ENCODE results near the gene GRM7.

DNA sequence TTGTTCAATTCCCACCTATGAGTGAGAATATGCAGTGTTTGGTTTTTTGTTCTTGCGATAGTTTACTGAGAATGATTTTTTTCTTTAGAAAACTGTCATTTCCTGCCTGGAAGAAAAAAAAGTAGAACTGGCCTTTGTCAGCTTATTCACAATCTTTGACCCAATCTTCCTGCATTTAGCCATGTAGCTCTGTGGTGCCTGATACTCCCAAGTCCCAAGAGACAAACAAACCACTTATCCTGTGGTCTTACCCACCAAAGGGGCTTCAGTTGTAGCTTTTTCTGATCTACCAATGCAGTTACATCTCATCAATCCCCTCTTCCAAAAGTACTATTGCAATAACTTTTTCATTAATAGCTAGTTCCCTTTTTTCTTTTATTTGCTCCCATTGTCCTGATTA, 444.6 kb downstream of the GRM7 start:
- no peak for TF ChIP-seq EZH2 (IDR thresholded peaks at IDR 0.05; ENCODE audit: low read length, missing control alignments)
- TF ChIP-seq, protein P1, sequence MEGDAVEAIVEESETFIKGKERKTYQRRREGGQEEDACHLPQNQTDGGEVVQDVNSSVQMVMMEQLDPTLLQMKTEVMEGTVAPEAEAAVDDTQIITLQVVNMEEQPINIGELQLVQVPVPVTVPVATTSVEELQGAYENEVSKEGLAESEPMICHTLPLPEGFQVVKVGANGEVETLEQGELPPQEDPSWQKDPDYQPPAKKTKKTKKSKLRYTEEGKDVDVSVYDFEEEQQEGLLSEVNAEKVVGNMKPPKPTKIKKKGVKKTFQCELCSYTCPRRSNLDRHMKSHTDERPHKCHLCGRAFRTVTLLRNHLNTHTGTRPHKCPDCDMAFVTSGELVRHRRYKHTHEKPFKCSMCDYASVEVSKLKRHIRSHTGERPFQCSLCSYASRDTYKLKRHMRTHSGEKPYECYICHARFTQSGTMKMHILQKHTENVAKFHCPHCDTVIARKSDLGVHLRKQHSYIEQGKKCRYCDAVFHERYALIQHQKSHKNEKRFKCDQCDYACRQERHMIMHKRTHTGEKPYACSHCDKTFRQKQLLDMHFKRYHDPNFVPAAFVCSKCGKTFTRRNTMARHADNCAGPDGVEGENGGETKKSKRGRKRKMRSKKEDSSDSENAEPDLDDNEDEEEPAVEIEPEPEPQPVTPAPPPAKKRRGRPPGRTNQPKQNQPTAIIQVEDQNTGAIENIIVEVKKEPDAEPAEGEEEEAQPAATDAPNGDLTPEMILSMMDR (conservative IDR thresholded peaks at IDR 0.05 in 1 of 2, IDR thresholded peaks at IDR 0.05 in 1 of 2; ENCODE audit: low read depth in 1 of 2, low read length in 2 of 2): no peak
